ENCODE results near the gene HDHD2.

The HDHD2 gene

GRCh38 chr18:47120428-47120827, 29.9 kb downstream of the HDHD2 start:
- no peak overlapping the region for H3K4me3 ChIP-seq (ENCODE audit: low read length)
- H3K9me3 ChIP-seq (ENCODE audit: low read length), result no peaks in the 10 kb centered on the region
- H3K4me1 ChIP-seq (ENCODE audit: insufficient read depth, low read length), result peaks cover 14% of the 10 kb centered on the region
- peaks cover 15% of the 10 kb centered on the region for H3K36me3 ChIP-seq (ENCODE audit: insufficient read depth, low read length)
- H2AFZ ChIP-seq (ENCODE audit: low read depth, low read length), result no peak overlapping the region
- H3K27me3 ChIP-seq (ENCODE audit: insufficient read depth, low read length), result no peaks in the 10 kb centered on the region

GRCh38 chr18:47118981-47119380, 31.3 kb downstream of the HDHD2 start:
- Histone ChIP-seq H2AFZ (ENCODE audit: low read depth, low read length) (no peak overlapping the region), H3K4me3 (ENCODE audit: low read length) (no peak overlapping the region), H3K4me1 (ENCODE audit: insufficient read depth, low read length) (peaks cover 14% of the 10 kb centered on the region), H3K9me3 (ENCODE audit: low read length) (no peaks in the 10 kb centered on the region), H3K36me3 (ENCODE audit: insufficient read depth, low read length) (peaks cover 26% of the 10 kb centered on the region), H3K27me3 (ENCODE audit: insufficient read depth, low read length) (no peaks in the 10 kb centered on the region)

- Histone ChIP-seq H3K9me3 (ENCODE audit: low read length) (no peaks in the 10 kb centered on the region), H3K4me1 (ENCODE audit: insufficient read depth, low read length) (no peaks in the 10 kb centered on the region), H3K4me3 (ENCODE audit: low read length) (no peak overlapping the region), H2AFZ (ENCODE audit: low read depth, low read length) (no peak overlapping the region), H3K36me3 (ENCODE audit: insufficient read depth, low read length) (peaks cover 52% of the 10 kb centered on the region), H3K27me3 (ENCODE audit: insufficient read depth, low read length) (no peaks in the 10 kb centered on the region)
These were observed 35.1 kb downstream of the HDHD2 start for GRCh38 chr18:47115205-47115604.

- no peaks in the 10 kb centered on the region for H3K27me3 ChIP-seq (ENCODE audit: insufficient read depth, low read length)
- H3K9me3 ChIP-seq (ENCODE audit: low read length), result no peaks in the 10 kb centered on the region
- no peak overlapping the region for H2AFZ ChIP-seq (ENCODE audit: low read depth, low read length)
- peaks cover under 1% of the 10 kb centered on the region for H3K4me1 ChIP-seq (ENCODE audit: insufficient read depth, low read length)
- no peak overlapping the region for H3K4me3 ChIP-seq (ENCODE audit: low read length)
- H3K36me3 ChIP-seq (ENCODE audit: insufficient read depth, low read length), result peaks cover 59% of the 10 kb centered on the region
These were observed 36.3 kb downstream of the HDHD2 start for GRCh38 chr18:47113796-47114540.

GRCh38 chr18:47110492-47111274, 39.6 kb downstream of the HDHD2 start:
- H3K27me3 ChIP-seq (ENCODE audit: insufficient read depth, low read length), result no peaks in the 10 kb centered on the region
- no peaks in the 10 kb centered on the region for H3K9me3 ChIP-seq (ENCODE audit: low read length)
- H3K4me3 ChIP-seq (ENCODE audit: low read length), result no peak overlapping the region
- H2AFZ ChIP-seq (ENCODE audit: low read depth, low read length), result no peak overlapping the region
- peaks cover 66% of the 10 kb centered on the region for H3K36me3 ChIP-seq (ENCODE audit: insufficient read depth, low read length)
- H3K4me1 ChIP-seq (ENCODE audit: insufficient read depth, low read length), result peaks cover 6% of the 10 kb centered on the region

- no peaks in the 10 kb centered on the region for H3K27me3 ChIP-seq (ENCODE audit: insufficient read depth, low read length)
- no peaks in the 10 kb centered on the region for H3K9me3 ChIP-seq (ENCODE audit: low read length)
- no peak overlapping the region for H3K4me3 ChIP-seq (ENCODE audit: low read length)
- H3K36me3 ChIP-seq (ENCODE audit: insufficient read depth, low read length), result peaks cover 67% of the 10 kb centered on the region
- peaks cover 6% of the 10 kb centered on the region for H3K4me1 ChIP-seq (ENCODE audit: insufficient read depth, low read length)
- no peak overlapping the region for H2AFZ ChIP-seq (ENCODE audit: low read depth, low read length)
These were observed 40.6 kb downstream of the HDHD2 start for GRCh38 chr18:47109720-47110119.

GRCh38 chr18:47108998-47109405, 41.3 kb downstream of the HDHD2 start:
- no peaks in the 10 kb centered on the region for H3K27me3 ChIP-seq (ENCODE audit: insufficient read depth, low read length)
- H3K9me3 ChIP-seq (ENCODE audit: low read length), result no peaks in the 10 kb centered on the region
- H3K4me3 ChIP-seq (ENCODE audit: low read length), result no peak overlapping the region
- no peak overlapping the region for H2AFZ ChIP-seq (ENCODE audit: low read depth, low read length)
- peaks cover 67% of the 10 kb centered on the region for H3K36me3 ChIP-seq (ENCODE audit: insufficient read depth, low read length)
- H3K4me1 ChIP-seq (ENCODE audit: insufficient read depth, low read length), result peaks cover 6% of the 10 kb centered on the region

- Histone ChIP-seq H3K36me3 (ENCODE audit: insufficient read depth, low read length) (peaks cover 62% of the 10 kb centered on the region), H3K4me1 (ENCODE audit: insufficient read depth, low read length) (peaks cover 6% of the 10 kb centered on the region), H3K27me3 (ENCODE audit: insufficient read depth, low read length) (no peaks in the 10 kb centered on the region), H3K4me3 (ENCODE audit: low read length) (no peak overlapping the region), H2AFZ (ENCODE audit: low read depth, low read length) (no peak overlapping the region), H3K9me3 (ENCODE audit: low read length) (no peaks in the 10 kb centered on the region)
These were observed 41.9 kb downstream of the HDHD2 start for GRCh38 chr18:47108373-47108772.

- Histone ChIP-seq H3K36me3 (ENCODE audit: insufficient read depth, low read length) (peaks cover 10% of the 10 kb centered on the region), H3K4me1 (ENCODE audit: insufficient read depth, low read length) (peaks cover 10% of the 10 kb centered on the region), H3K4me3 (ENCODE audit: low read length) (no peak overlapping the region), H2AFZ (ENCODE audit: low read depth, low read length) (no peak overlapping the region), H3K9me3 (ENCODE audit: low read length) (no peaks in the 10 kb centered on the region), H3K27me3 (ENCODE audit: insufficient read depth, low read length) (no peaks in the 10 kb centered on the region)
These were observed 50.0 kb downstream of the HDHD2 start for GRCh38 chr18:47100212-47100831.

GRCh38 chr18:47095810-47096209, 54.5 kb downstream of the HDHD2 start:
- no peak overlapping the region for H2AFZ ChIP-seq (ENCODE audit: low read depth, low read length)
- peaks cover 15% of the 10 kb centered on the region for H3K4me1 ChIP-seq (ENCODE audit: insufficient read depth, low read length)
- H3K36me3 ChIP-seq (ENCODE audit: insufficient read depth, low read length), result no peaks in the 10 kb centered on the region
- H3K27me3 ChIP-seq (ENCODE audit: insufficient read depth, low read length), result no peaks in the 10 kb centered on the region
- no peak overlapping the region for H3K4me3 ChIP-seq (ENCODE audit: low read length)
- H3K9me3 ChIP-seq (ENCODE audit: low read length), result no peaks in the 10 kb centered on the region

GRCh38 chr18:47087676-47088075, 62.6 kb downstream of the HDHD2 start:
- no peak overlapping the region for H2AFZ ChIP-seq (ENCODE audit: low read depth, low read length)
- H3K27me3 ChIP-seq (ENCODE audit: insufficient read depth, low read length), result no peaks in the 10 kb centered on the region
- no peak overlapping the region for H3K4me3 ChIP-seq (ENCODE audit: low read length)
- H3K9me3 ChIP-seq (ENCODE audit: low read length), result no peaks in the 10 kb centered on the region
- H3K36me3 ChIP-seq (ENCODE audit: insufficient read depth, low read length), result no peaks in the 10 kb centered on the region
- H3K4me1 ChIP-seq (ENCODE audit: insufficient read depth, low read length), result no peaks in the 10 kb centered on the region

- Histone ChIP-seq H3K4me3 (ENCODE audit: low read length) (no peak overlapping the region), H3K36me3 (ENCODE audit: insufficient read depth, low read length) (no peaks in the 10 kb centered on the region), H3K27me3 (ENCODE audit: insufficient read depth, low read length) (no peaks in the 10 kb centered on the region), H3K9me3 (ENCODE audit: low read length) (no peaks in the 10 kb centered on the region), H3K4me1 (ENCODE audit: insufficient read depth, low read length) (peaks cover 14% of the 10 kb centered on the region), H2AFZ (ENCODE audit: low read depth, low read length) (no peak overlapping the region)
These were observed 68.7 kb downstream of the HDHD2 start for GRCh38 chr18:47081578-47081977.

GRCh38 chr18:47080872-47081271, 69.4 kb downstream of the HDHD2 start:
- Histone ChIP-seq H3K4me3 (ENCODE audit: low read length) (no peak overlapping the region), H2AFZ (ENCODE audit: low read depth, low read length) (no peak overlapping the region), H3K4me1 (ENCODE audit: insufficient read depth, low read length) (peaks cover 14% of the 10 kb centered on the region), H3K36me3 (ENCODE audit: insufficient read depth, low read length) (no peaks in the 10 kb centered on the region), H3K9me3 (ENCODE audit: low read length) (no peaks in the 10 kb centered on the region), H3K27me3 (ENCODE audit: insufficient read depth, low read length) (peaks cover 4% of the 10 kb centered on the region)
